SH-SY5Y (cell line): Measurements from ENCODE around the gene NUBP2.

Experiments
- GATA2 ChIP-seq: IDR thresholded peaks from 2 replicates; pipeline ENCODE4 v1.6.1; 2011; ENCODE audit warnings: mild to moderate bottlenecking, low read depth, low read length
- GATA3 ChIP-seq: IDR thresholded peaks from 2 replicates; pipeline ENCODE4 v1.6.1; 2011; ENCODE audit warnings: low read depth, mild to moderate bottlenecking, low read length, moderate library complexity

The NUBP2 gene

DNA sequence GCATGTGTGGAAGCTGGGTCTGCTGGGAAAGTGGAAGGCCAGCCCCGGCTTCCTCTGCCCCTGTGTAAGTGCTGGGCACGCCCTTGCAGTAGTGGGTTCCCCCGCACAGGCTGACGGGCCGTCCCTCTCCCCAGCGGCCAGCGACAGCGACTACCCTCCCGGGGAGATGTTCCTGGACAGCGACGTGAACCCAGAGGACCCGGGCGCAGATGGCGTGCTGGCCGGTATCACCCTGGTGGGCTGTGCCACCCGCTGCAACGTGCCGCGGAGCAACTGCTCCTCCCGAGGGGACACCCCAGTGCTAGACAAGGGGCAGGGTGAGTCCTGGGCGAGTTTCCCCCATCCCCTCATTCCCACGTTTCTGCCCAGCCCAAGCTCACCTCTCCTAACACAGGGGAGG, 16.9 kb upstream of the NUBP2 start:
- TF ChIP-seq GATA3 = no peak
- no peak for TF ChIP-seq GATA2

GRCh38 chr16:1766231-1766630, 16.5 kb upstream of the NUBP2 start:
- TF ChIP-seq GATA3 = no peak
- no peak for TF ChIP-seq GATA2

DNA sequence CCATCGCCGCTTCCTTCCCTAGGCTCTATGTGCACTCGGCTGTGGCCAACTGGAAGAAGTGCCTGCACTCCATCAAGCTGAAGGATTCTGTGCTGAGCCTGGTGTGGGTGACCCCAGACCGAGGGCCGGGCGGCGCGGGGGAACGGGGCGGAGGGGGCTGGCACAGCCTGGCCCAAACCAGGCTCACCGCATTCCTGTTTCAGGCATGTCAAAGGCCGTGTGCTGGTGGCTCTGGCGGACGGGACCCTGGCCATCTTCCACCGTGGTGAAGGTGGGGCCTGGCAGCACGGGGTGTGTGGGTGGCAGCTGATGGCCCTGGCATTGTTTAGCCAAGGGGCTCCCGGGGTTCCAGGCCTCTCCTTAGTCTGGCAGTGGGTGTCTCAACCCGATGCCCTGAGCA, 16.1 kb upstream of the NUBP2 start:
- TF ChIP-seq GATA3 (no peak), GATA2 (no peak)

DNA sequence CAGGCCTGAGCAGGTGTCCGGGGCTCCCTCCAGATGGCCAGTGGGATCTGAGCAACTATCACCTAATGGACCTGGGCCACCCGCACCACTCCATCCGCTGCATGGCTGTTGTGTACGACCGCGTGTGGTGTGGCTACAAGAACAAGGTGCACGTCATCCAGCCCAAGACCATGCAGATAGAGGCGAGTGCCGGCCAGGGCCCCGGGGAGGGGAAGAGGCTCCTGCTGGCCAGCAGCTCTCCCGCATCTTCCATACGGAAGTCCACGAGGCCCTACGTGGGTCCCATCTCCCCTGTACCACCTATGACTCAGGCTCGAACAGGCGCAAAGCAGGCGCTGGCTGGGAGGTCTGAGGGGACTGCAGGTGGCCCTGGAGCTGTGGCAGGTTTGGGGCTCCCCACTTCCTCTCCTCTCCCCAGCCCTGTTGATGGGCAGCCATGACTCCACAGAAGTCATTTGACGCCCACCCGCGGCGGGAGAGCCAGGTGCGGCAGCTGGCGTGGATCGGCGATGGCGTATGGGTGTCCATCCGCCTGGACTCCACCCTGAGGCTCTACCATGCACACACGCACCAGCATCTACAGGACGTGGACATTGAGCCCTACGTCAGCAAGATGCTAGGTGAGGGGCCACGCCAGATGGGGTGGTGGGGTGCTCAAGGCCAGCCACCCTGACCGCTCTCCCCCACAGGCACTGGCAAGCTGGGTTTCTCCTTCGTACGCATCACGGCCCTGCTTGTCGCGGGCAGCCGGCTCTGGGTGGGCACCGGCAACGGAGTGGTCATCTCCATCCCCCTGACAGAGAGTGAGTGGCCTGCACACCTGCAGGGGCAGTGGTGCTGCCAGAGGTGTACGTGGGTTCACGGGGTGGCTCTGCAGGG, 15.4 kb upstream of the NUBP2 start:
- no peak for TF ChIP-seq GATA2
- no peak for TF ChIP-seq GATA3

DNA sequence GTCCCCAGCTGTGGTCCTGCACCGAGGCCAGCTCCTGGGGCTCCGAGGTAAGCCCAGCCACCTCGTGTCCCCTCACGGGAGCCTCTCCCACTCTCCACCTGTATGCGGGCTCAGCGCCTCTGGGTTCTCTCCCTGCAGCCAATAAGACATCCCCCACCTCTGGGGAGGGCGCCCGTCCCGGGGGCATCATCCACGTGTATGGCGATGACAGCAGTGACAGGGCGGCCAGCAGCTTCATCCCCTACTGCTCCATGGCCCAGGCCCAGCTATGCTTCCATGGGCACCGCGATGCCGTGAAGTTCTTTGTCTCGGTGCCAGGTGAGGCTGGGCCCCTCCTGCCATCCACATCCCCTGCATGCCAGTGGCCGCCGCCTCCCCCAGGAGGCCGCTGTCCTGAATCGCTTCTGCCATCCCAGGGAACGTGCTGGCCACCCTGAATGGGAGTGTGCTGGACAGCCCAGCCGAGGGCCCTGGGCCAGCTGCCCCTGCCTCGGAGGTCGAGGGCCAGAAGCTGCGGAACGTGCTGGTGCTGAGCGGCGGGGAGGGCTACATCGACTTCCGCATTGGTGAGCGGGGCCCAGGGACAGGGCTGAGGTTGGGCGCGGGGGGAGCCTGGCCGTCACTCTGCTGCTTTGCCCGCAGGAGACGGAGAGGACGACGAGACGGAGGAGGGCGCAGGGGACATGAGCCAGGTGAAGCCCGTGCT, 14.5 kb upstream of the NUBP2 start:
- TF ChIP-seq GATA2 (no peak), GATA3 (no peak)

DNA sequence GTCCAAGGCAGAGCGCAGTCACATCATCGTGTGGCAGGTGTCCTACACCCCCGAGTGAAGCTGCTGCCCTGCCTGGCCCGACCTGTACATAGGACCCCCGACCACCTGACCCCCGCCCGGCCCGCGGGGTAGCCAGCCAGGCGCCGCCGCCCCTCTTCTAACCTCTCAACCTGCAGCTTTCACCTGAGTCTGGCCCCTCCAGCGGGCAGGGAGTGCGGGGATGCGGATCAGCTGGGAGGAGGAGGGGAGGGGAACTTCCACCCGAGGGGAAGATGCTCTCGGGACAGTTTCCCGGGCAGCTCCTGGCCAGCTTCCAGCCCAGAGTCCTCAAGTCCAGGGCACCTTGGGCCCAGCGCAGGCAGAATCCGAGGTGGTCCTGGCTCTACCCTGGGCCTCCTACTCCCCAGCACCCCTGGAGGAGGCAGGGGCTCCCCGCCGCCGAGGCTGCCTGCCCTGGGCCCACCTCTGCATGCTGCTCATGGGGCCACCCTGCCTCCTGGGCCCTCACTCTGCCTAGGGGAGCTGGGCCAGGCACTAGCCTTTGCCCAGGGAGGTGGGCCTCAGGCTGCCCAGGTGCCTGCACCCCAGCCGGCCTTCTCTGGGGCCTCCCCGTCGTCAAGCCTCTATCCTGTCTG, 13.9 kb upstream of the NUBP2 start:
- TF ChIP-seq GATA3 = no peak
- TF ChIP-seq GATA2 = no peak

DNA sequence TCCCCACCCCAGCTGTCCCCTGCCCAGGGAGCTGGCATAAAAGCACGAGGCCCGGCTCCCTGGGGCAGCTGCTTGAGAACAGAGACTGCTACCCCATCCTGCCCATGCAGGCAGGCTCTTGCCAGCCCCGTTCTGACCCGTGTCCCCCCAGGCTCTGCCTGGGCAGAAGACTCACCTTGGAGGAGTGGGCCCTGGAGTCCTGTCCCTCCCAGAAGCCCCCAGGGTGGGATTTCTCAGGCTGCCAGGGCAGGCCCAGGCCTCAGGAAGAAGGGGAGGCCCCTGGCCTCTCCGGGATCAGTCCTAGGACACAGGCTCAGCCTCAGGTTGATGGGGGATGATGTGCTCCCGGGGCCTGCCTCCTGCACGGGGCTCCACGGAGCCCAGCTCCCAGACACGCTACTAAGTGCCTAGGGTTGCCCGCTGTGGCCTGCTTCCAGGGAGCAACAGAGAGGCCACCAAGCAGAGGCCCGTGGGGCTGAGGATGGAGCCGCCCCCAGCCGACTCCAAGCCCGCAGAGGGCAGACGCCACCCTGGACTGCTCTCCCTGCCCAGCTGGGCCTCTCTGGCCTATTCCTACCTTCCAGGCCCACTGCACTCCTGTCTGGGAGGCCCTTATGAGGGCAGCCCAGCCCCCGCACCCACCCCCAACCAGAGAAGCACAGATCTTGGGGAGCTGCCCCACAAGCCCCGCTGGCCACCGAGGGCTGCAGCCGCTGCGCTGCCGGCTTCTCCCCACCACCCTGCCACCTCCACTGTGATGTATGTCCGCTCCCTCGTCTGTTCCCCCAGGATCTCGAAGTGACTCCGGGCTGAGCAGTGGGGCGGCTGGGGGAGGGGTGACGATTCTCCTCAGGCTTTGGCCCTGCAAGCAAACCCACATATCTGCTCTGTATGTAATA, 13.1 kb upstream of the NUBP2 start:
- no peak for TF ChIP-seq GATA3
- TF ChIP-seq GATA2 = no peak

- TF ChIP-seq GATA3 = no peak
- TF ChIP-seq GATA2 = no peak
These were observed 12.2 kb upstream of the NUBP2 start for GRCh38 chr16:1770328-1771187.

GRCh38 chr16:1771188-1771863, 11.4 kb upstream of the NUBP2 start, which contains the start of gene NME3:
NME3 (minus strand) TSS chr16:1771543; CDS start chr16:1771534, 9 bp downstream.
- TF ChIP-seq GATA2 (no peak), GATA3 (no peak)

DNA sequence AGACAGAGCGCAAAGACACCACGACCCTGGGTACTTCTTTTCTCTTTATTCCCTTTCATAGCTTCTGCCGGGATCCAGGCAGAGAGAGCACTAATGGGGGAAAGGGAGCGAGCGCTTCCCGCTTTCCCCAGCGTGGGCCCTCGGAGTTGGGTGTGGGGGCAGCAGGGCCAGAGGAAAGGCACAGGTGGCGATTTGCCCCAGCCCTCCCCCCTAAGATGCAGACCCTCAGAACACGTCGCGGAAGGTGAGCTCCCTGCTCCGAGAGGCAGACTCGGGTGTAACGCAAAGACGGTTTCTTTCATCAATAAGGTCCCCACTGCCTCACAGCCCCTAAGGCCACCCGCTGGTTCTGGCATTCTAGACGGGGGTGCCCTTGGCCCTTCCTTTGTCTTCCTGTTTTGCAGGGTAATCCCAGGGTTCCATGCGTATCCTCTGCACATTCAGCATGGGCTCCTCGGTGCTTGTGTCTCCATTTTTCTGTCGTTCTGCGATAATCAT, 10.8 kb upstream of the NUBP2 start:
- TF ChIP-seq GATA3 = no peak
- TF ChIP-seq GATA2 = no peak

DNA sequence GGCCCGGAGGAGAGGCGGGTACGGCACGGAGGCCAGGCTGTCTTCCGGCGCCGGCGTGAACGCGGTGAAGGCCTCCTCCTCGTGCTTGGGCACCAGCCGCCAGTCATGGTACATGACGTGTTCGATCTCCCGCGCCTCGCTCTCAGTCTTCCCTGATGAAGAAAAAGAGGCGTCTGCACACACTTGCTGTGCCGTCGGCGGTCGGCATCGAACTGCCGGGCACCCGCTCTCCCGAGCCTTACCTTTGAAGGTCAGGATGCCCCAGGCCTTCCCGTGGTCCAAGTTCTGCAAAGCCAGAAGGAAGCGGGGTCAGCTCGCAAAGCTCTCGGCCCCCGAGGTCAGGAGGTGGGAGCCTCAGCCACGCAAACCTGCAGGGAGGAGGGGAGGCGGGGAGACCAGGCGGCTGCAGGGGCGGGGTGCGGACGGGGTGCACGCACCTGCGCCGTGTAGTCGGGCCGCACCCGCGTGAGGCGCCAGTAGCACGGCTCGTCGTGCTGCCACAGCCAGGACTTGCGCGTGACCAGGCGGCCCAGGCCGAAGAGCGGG, 10.3 kb upstream of the NUBP2 start, which contains the start of gene EME2:
TSS of gene EME2 (plus strand) at position 449 of the 546 bp plus-strand sequence. CDS start 418 bp downstream, outside the sequence.
- no peak for TF ChIP-seq GATA3
- no peak for TF ChIP-seq GATA2
